Stimulated activated CD4-positive, alpha-beta T cell treated with anti-CD3 and anti-CD28 coated beads, Interleukin-2, amount 100 ng/mL, for 24 hours (primary cell): ENCODE results near the gene H2AZ2.
"Not testable (repeated sequence)": the region's sequence is repeated elsewhere in the genome, so short reads cannot be mapped to it uniquely, and the experiment has no call there.

Source experiments
- DNase-seq, 2 donors: peaks; one replicate each; pipeline ENCODE4 v3.0.0-alpha.2; 2020

Gene H2AZ2

GRCh38 chr7:44870336-44870735 lies 22.4 kb upstream of the H2AZ2 start:
- DNase-seq: not testable (repeated sequence)

- no peak for DNase-seq
Measured at GRCh38 chr7:44867073-44867995, 19.4 kb upstream of the H2AZ2 start.

- not testable (repeated sequence) for DNase-seq
Measured at GRCh38 chr7:44861949-44862348, 14.1 kb upstream of the H2AZ2 start.

- DNase-seq: no peak
Measured at GRCh38 chr7:44858161-44858560, 10.3 kb upstream of the H2AZ2 start.

- no peak for DNase-seq
Measured at GRCh38 chr7:44854644-44855364, 6.9 kb upstream of the H2AZ2 start.

- DNase-seq: peak; percentile 22 to 34
Measured at GRCh38 chr7:44853391-44853790, 5.5 kb upstream of the H2AZ2 start.

GRCh38 chr7:44852590-44852989 lies 4.7 kb upstream of the H2AZ2 start:
- no peak for DNase-seq

- no peak for DNase-seq
Measured at GRCh38 chr7:44849885-44850544, 2.1 kb upstream of the H2AZ2 start.

- no peak for DNase-seq
Measured at GRCh38 chr7:44849259-44849884, 1.5 kb upstream of the H2AZ2 start.

GRCh38 chr7:44847509-44847919 lies 373 bp downstream of the H2AZ2 start:
- DNase-seq: peak; percentile 83 to 85

GRCh38 chr7:44846816-44847508 lies 925 bp downstream of the H2AZ2 start:
- DNase-seq: no peak

- peak in 1 of 2 donors; percentile 23 for DNase-seq
Measured at GRCh38 chr7:44846390-44846789, 1.5 kb downstream of the H2AZ2 start.

GRCh38 chr7:44845451-44845850 lies 2.4 kb downstream of the H2AZ2 start:
- no peak for DNase-seq

- DNase-seq: not testable (repeated sequence)
Measured at GRCh38 chr7:44843440-44843839, 4.4 kb downstream of the H2AZ2 start.

- not testable (repeated sequence) for DNase-seq
Measured at GRCh38 chr7:44842675-44843074, 5.2 kb downstream of the H2AZ2 start.

- no peak for DNase-seq
Measured at GRCh38 chr7:44838751-44839150, 9.1 kb downstream of the H2AZ2 start.

GRCh38 chr7:44827567-44827966 lies 20.3 kb downstream of the H2AZ2 start:
- DNase-seq: no peak

GRCh38 chr7:44824894-44825526 lies 22.9 kb downstream of the H2AZ2 start:
- DNase-seq: no peak

- DNase-seq: no peak
Measured at GRCh38 chr7:44823255-44823781, 24.6 kb downstream of the H2AZ2 start.

GRCh38 chr7:44819292-44819691 lies 28.6 kb downstream of the H2AZ2 start:
- no peak for DNase-seq

- DNase-seq: no peak
Measured at GRCh38 chr7:44814919-44815318, 33.0 kb downstream of the H2AZ2 start.

- no peak for DNase-seq
Measured at GRCh38 chr7:44811571-44811970, 36.3 kb downstream of the H2AZ2 start.
